Lower leg skin (tissue), 4 donors: ENCODE measurements around the gene COL4A4. TPM values are rescaled to one million over a fixed set of nuclear protein-coding genes. Genes with fewer than 3 reads are reported as not detected.

Experiments
- DNase-seq, 2 donors: peaks; one replicate each; pipeline ENCODE4 v3.0.0-alpha.2; 2019; ENCODE audit warnings: low spot score in 2 of 2
- H3K4me3 ChIP-seq: fragments of 200-600 bp; sonication (generic); 2 replicates; pipeline ENCODE4 v1.5.1; 2017; ENCODE audit warnings: mild to moderate bottlenecking, low read depth; ENCODE audit not compliant: poor library complexity, severe bottlenecking
- CTCF ChIP-seq, 3 donors: fragments of 450-650 bp; IDR thresholded peaks; one replicate each; pipeline ENCODE4 v1.5.1; 2016; ENCODE audit warnings: antibody characterized with exemption in 3 of 3, mild to moderate bottlenecking in 3 of 3, moderate library complexity in 2 of 3
- POLR2A ChIP-seq, 2 donors: fragments of 450-650 bp; IDR thresholded peaks; one replicate each; pipeline ENCODE4 v1.6.1; 2016 to 2017; ENCODE audit warnings: antibody characterized with exemption in 2 of 2, mild to moderate bottlenecking in 1 of 2, moderate library complexity in 1 of 2
- WGBS, 2 donors: methylation state at CpG; one replicate each; pipeline ENCODE4 v1.1.5; 2018; 5-methylcytosine and 5-hydroxymethylcytosine counted together
- intact Hi-C: fragments of 100-400 bp; cut with DNase I; formaldehyde crosslinking; loops from one replicate; pipeline ENCODE4 v1.15.0; 2023; ENCODE audit warnings: low total_unique reads
- total RNA-seq, 4 donors: library from RNA; depleted of rRNA; stranded (reverse); fragments of >200 nt; gene quantifications; one replicate each; pipeline ENCODE4 v1.1.0, GENCODE V29; 2016

Gene COL4A4
- total RNA-seq, 4 donors from 2014 or later = 0.04 to 0.58 (median 0.18) TPM

DNA sequence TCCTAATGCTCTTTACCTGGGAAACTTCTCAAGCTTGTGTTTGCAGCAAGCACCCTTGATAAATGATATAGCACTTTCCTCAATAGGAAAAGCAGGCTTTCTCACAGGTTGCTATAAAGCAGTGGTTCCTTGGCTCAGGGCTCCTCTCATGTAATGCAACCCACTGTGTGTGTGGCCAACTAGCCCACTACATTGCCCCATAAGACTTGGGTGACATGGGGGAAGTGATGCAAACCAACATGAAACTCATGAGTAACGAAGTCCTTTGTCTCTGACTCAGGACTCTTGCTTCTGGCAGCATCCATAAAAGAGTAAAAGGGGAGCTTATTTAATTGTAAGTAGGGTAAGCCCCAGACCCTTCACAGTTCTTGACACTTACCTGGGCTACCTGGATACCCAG, 106.9 kb downstream of the COL4A4 start:
- no peak overlapping the region for H3K4me3 ChIP-seq
- TF ChIP-seq POLR2A (IDR thresholded peaks at IDR 0.05) (no peak), CTCF (IDR thresholded peaks at IDR 0.05) (no peak)
- 85 to 100% methylated on average over 1 of the region's 1 CpG for WGBS, 2 donors
- DNase-seq = no peak
- intact Hi-C loops = no loop called here

GRCh38 chr2:227054006-227054405, 110.0 kb downstream of the COL4A4 start:
- no peak for DNase-seq

DNA sequence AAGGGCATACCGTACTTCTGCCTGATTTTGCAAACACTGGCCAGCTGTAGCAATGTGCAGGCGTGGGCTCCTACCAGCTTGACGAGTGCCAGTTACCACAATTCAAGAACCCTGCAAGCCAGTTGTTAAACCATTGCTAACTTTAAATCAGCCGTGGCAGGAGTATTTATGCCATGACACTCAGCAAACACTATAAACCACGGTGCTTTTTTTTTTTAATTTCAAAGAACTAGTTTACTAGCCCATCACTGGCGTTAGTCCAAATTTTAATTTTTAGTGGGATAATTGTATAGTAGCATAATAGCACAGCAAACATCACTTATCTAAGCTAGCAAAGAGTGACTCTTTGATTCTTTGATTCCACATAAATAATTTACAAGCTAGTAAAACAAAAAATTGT, 111.1 kb downstream of the COL4A4 start:
- H3K4me3 ChIP-seq = no peak overlapping the region
- intact Hi-C loops = no loop called here
- no peak for TF ChIP-seq CTCF (IDR thresholded peaks at IDR 0.05)
- TF ChIP-seq POLR2A (IDR thresholded peaks at IDR 0.05) = no peak
- 52% methylated on average over 6 of the region's 6 CpGs for WGBS, 2 donors
- DNase-seq = no peak

More at GRCh38 chr2:227054006-227054405, 110.0 kb downstream of the COL4A4 start:
- H3K4me3 ChIP-seq = no peak overlapping the region
- TF ChIP-seq POLR2A (IDR thresholded peaks at IDR 0.05) (no peak), CTCF (IDR thresholded peaks at IDR 0.05) (no peak)
- whole genome bisulfite sequencing, 2 donors = 37 to 62% methylated on average over 1 of the region's 1 CpG
- intact Hi-C loops = no loop called here

DNA sequence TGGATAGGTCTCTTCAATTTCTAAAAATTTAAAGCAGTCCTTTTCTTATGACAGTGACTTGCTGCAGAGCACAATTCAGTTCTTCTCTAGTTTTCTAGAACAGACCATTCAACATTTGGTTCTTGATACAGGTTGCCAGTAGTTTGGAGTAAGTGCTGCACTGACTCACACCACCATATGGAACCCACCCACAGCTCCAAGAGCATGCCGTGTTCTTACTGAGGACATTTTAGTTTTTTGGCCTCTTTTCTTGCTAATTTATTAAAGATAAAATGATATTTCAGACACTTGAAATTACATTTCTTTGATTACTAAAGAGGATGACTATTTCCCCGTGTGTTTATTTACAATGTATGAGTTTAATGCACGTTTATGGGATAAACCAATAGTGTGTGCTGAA, 120.0 kb downstream of the COL4A4 start:
- TF ChIP-seq POLR2A (IDR thresholded peaks at IDR 0.05) = no peak
- no peak for TF ChIP-seq CTCF (IDR thresholded peaks at IDR 0.05)
- intact Hi-C loops = no loop called here
- 68 to 74% methylated on average over 3 of the region's 3 CpGs for WGBS, 2 donors
- no peak for DNase-seq
- no peak overlapping the region for H3K4me3 ChIP-seq

DNA sequence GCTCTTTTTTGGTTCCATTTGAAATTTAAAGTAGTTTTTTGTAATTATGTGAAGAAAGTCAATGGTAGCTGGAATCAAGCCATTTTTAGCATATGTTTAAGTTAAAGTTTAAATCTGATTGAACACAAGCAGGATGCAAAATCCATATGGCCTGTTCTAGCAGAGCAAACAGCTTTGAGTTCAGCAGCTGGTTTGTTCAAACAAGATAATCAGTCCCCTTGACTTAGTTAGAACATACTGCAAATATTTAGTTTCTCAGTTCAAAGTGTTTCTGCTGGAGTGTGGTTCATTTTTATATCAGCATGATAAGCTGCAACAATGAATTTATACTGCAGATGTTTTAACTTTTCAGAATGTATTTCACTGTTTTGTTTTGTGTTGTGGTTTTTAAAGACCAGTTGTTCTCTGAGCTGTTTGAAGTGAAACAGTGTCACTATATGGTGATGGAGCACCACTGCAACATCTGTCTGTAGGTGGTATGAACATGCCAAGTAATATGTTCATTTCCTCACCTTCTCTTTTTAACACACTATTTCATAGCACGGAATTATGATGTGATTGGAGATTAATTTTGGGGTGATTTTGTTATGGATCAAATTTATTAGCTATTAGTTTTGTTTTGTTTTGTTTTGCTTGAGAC, 125.3 kb downstream of the COL4A4 start:
- DNase-seq = no peak
- no peak overlapping the region for H3K4me3 ChIP-seq
- intact Hi-C loops = no loop called here
- TF ChIP-seq POLR2A (IDR thresholded peaks at IDR 0.05) = no peak
- TF ChIP-seq CTCF (IDR thresholded peaks at IDR 0.05) = no peak
- WGBS, 2 donors = 67 to 69% methylated on average over 1 of the region's 1 CpG

DNA sequence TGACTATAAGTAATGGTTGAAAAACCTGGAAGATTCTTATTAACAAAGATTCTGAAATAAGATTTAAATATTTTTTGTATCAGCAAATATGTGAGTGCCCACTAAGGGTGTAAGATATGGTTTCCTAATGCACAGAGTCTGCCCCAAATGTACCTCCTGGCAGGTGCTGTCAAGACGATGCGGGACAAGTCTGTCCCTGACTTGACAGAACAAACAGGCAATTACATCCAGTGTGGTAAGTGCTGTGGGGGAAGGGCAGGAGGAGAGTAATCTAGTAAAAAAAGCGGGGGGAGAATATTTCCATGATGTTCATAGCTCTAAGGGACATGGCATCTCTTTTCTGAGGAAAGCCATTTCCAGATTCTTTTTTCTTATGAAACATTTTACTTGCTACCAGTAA, 127.5 kb downstream of the COL4A4 start:
- no peak overlapping the region for H3K4me3 ChIP-seq
- 62 to 66% methylated on average over 3 of the region's 3 CpGs for WGBS, 2 donors
- DNase-seq = no peak
- TF ChIP-seq POLR2A (IDR thresholded peaks at IDR 0.05) = no peak
- no peak for TF ChIP-seq CTCF (IDR thresholded peaks at IDR 0.05)
- intact Hi-C loops = no loop called here
